H1 (cell line): ENCODE results near the gene UGT1A8. TPM values are rescaled to one million over a fixed set of nuclear protein-coding genes. Genes with fewer than 3 reads are reported as not detected.

Source experiments
- CTCF ChIA-PET: fragments of 300-600 bp; sonication (Branson Sonifier 250); formaldehyde crosslinking; loops from one replicate; lab custom pipeline; 2021; ENCODE audit not compliant: partially characterized antibody; lab: Charles Lee
- POLR2A ChIA-PET: fragments of 300-600 bp; sonication (Branson Sonifier 250); formaldehyde crosslinking; loops from one replicate; lab custom pipeline; 2021; ENCODE audit warnings: inconsistent platforms; ENCODE audit not compliant: partially characterized antibody; lab: Charles Lee
- DNase-seq, 2 experiments: peaks; one replicate each; pipeline versions ENCODE4 v3.0.0 to v3.0.0-alpha.2; 2010 to 2022; ENCODE audit warnings: low spot score in 2 of 2, low read depth in 1 of 2, mixed read lengths in 1 of 2
- FAIRE-seq: peaks from 2 replicates; lab custom pipeline; 2011; peaks lifted over from hg19 to GRCh38; lab: Jason Lieb, UNC
- H2AFZ ChIP-seq: 2 replicates; pipeline ENCODE4 v1.8.1; 2012; ENCODE audit warnings: low read length, inconsistent platforms
- H2AK5ac ChIP-seq: 2 replicates; pipeline ENCODE4 v1.6.1; 2013; ENCODE audit warnings: low read depth, low read length
- H2BK120ac ChIP-seq: replicated peaks from 2 replicates; pipeline ENCODE3; 2013; ENCODE audit warnings: low read depth, low read length, inconsistent platforms
- H2BK12ac ChIP-seq: 2 replicates; pipeline ENCODE4 v1.6.1; 2013; ENCODE audit warnings: low read depth, low read length
- H2BK15ac ChIP-seq: 2 replicates; pipeline ENCODE4 v1.6.1; 2013; ENCODE audit warnings: low read length
- H2BK20ac ChIP-seq: 2 replicates; pipeline ENCODE4 v1.6.1; 2013; ENCODE audit warnings: low read length
- H2BK5ac ChIP-seq: 2 replicates; pipeline ENCODE4 v1.6.1; 2013; ENCODE audit warnings: low read depth, low read length
- H3K14ac ChIP-seq: 2 replicates; pipeline ENCODE4 v1.6.1; 2013; ENCODE audit warnings: inconsistent platforms; ENCODE audit not compliant: insufficient read length
- H3K18ac ChIP-seq: 2 replicates; pipeline ENCODE4 v1.6.1; 2013; ENCODE audit warnings: low read length; ENCODE audit errors: extremely low read depth
- H3K23ac ChIP-seq: 2 replicates; pipeline ENCODE4 v1.6.1; 2013; ENCODE audit warnings: inconsistent platforms; ENCODE audit not compliant: insufficient read length
- H3K23me2 ChIP-seq: 2 replicates; pipeline ENCODE4 v1.6.1; 2013; ENCODE audit warnings: low read depth, low read length
- H3K27ac ChIP-seq: 2 replicates; pipeline ENCODE4 v1.6.1; 2011; ENCODE audit warnings: low read depth, low read length, inconsistent platforms
- H3K27me3 ChIP-seq, 4 experiments: replicated peaks in 1 of 4; 1 replicate in 1 of 4; 2 replicates in 3 of 4; pipeline versions ENCODE4 v1.6.1 to v1.8.1; 2011 to 2013; ENCODE audit warnings: low read length in 3 of 4, mild to moderate bottlenecking in 3 of 4, inconsistent platforms in 2 of 4, mixed read lengths in 2 of 4, moderate library complexity in 1 of 4; ENCODE audit not compliant: control insufficient read depth in 3 of 4, insufficient read depth in 3 of 4; ENCODE audit errors: extremely low read depth in 1 of 4
- H3K36me3 ChIP-seq, 4 experiments: 2 replicates each; pipeline versions ENCODE4 v1.6.1 to v1.8.1; 2011 to 2013; ENCODE audit warnings: mild to moderate bottlenecking in 4 of 4, low read length in 3 of 4, moderate library complexity in 2 of 4, control low read depth in 1 of 4, inconsistent platforms in 1 of 4; ENCODE audit not compliant: insufficient read depth in 4 of 4, control insufficient read depth in 2 of 4
- H3K4ac ChIP-seq: replicated peaks from 2 replicates; pipeline ENCODE3; 2013; ENCODE audit warnings: low read length, low read depth, mixed read lengths, inconsistent platforms; ENCODE audit not compliant: insufficient read length
- H3K4me1 ChIP-seq, 4 experiments: replicated peaks in 1 of 4; 1 replicate in 1 of 4; 2 replicates in 3 of 4; pipeline versions ENCODE4 v1.6.1 to v1.8.1; 2011 to 2013; ENCODE audit warnings: low read length in 3 of 4, inconsistent platforms in 2 of 4, mixed read lengths in 1 of 4; ENCODE audit not compliant: insufficient read depth in 4 of 4, control insufficient read depth in 3 of 4
- H3K4me2 ChIP-seq, 2 experiments: 2 replicates each; pipeline versions ENCODE4 v1.6.1 to v1.8.1; 2011 to 2013; ENCODE audit warnings: low read depth in 2 of 2, low read length in 2 of 2, control low read depth in 1 of 2, inconsistent platforms in 1 of 2, mild to moderate bottlenecking in 1 of 2; ENCODE audit not compliant: insufficient read depth in 1 of 2
- H3K4me3 ChIP-seq, 4 experiments: fragments of 200-600, 300-600 bp in 1 of 4; sonication (generic), shearing (Covaris generic), sonication (Bioruptor Twin) in 1 of 4; 2 replicates each; pipeline versions ENCODE4 v1.5.1 to v1.8.1; 2011 to 2016; ENCODE audit warnings: low read length in 4 of 4, low read depth in 3 of 4, control low read depth in 2 of 4, inconsistent platforms in 2 of 4, mild to moderate bottlenecking in 2 of 4, mixed read lengths in 1 of 4, moderate library complexity in 1 of 4; ENCODE audit not compliant: insufficient read depth in 2 of 4; ENCODE audit errors: extremely low read depth in 1 of 4
- H3K56ac ChIP-seq: replicated peaks from 2 replicates; pipeline ENCODE3; 2013; ENCODE audit warnings: low read depth, mild to moderate bottlenecking, mixed read lengths, low read length, inconsistent platforms; ENCODE audit not compliant: insufficient read length
- H3K79me1 ChIP-seq: 2 replicates; pipeline ENCODE4 v1.6.1; 2013; ENCODE audit warnings: low read depth, low read length, control low read depth
- H3K79me2 ChIP-seq, 2 experiments: 2 replicates each; pipeline versions ENCODE4 v1.6.1 to v1.8.1; 2012 to 2013; ENCODE audit warnings: low read length in 2 of 2, mild to moderate bottlenecking in 2 of 2, inconsistent platforms in 1 of 2; ENCODE audit not compliant: insufficient read depth in 2 of 2, control insufficient read depth in 1 of 2
- H3K9ac ChIP-seq, 4 experiments: replicated peaks in 1 of 4; 1 replicate in 1 of 4; 2 replicates in 3 of 4; pipeline versions ENCODE4 v1.6.1 to v1.8.1; 2011 to 2013; ENCODE audit warnings: low read depth in 3 of 4, low read length in 3 of 4, control low read depth in 2 of 4, mild to moderate bottlenecking in 2 of 4, moderate library complexity in 2 of 4, inconsistent platforms in 1 of 4; ENCODE audit errors: extremely low read depth in 1 of 4
- H3K9me3 ChIP-seq, 2 experiments: 2 replicates each; pipeline versions ENCODE4 v1.6.1 to v1.8.1; 2012 to 2013; ENCODE audit warnings: mild to moderate bottlenecking in 2 of 2, moderate library complexity in 2 of 2, control low read depth in 1 of 2, inconsistent platforms in 1 of 2, low read depth in 1 of 2, low read length in 1 of 2, mixed read lengths in 1 of 2; ENCODE audit not compliant: insufficient read depth in 2 of 2
- H4K20me1 ChIP-seq, 2 experiments: replicated peaks in 1 of 2; 2 replicates each; pipeline versions ENCODE3 to v1.8.1; 2011 to 2013; ENCODE audit warnings: inconsistent platforms in 2 of 2, low read length in 2 of 2, mild to moderate bottlenecking in 1 of 2; ENCODE audit not compliant: insufficient read depth in 2 of 2, control insufficient read depth in 1 of 2
- H4K5ac ChIP-seq: 2 replicates; pipeline ENCODE4 v1.6.1; 2013; ENCODE audit warnings: low read length, low read depth, mixed read lengths, inconsistent platforms; ENCODE audit not compliant: insufficient read length
- H4K8ac ChIP-seq: 2 replicates; pipeline ENCODE4 v1.8.0; 2013; ENCODE audit warnings: mild to moderate bottlenecking, moderate library complexity, low read length, inconsistent platforms; ENCODE audit not compliant: insufficient read depth; ENCODE audit errors: extremely low read depth
- H4K91ac ChIP-seq: replicated peaks from 2 replicates; pipeline ENCODE3; 2013; ENCODE audit warnings: low read length, mixed read lengths, inconsistent platforms; ENCODE audit not compliant: insufficient read length
- ASH2L ChIP-seq: fragments of 200-600, 300-600 bp; sonication (generic); IDR thresholded peaks from one replicate; pipeline ENCODE4 v1.7.1; 2017; ENCODE audit warnings: low read length
- BCL11A ChIP-seq, 2 experiments: IDR thresholded peaks; one replicate each; pipeline ENCODE4 v1.6.1; 2011; ENCODE audit warnings: low read depth in 2 of 2, low read length in 2 of 2, mild to moderate bottlenecking in 2 of 2
- BRCA1 ChIP-seq: IDR thresholded peaks from 2 replicates; pipeline ENCODE4 v1.6.1; 2012; ENCODE audit warnings: low read depth, low read length, improper control_type of control experiment
- CEBPB ChIP-seq: IDR thresholded peaks from 2 replicates; pipeline ENCODE4 v1.6.1; 2012; ENCODE audit warnings: low read depth, low read length
- CREB1 ChIP-seq: IDR thresholded peaks from 2 replicates; pipeline ENCODE4 v1.6.1; 2012; ENCODE audit warnings: inconsistent platforms
- EGR1 ChIP-seq: IDR thresholded peaks from 2 replicates; pipeline ENCODE4 v1.6.1; 2011; ENCODE audit warnings: low read depth, low read length, borderline replicate concordance
- RAD21 ChIP-seq, 2 experiments: IDR thresholded peaks in 1 of 2; conservative IDR thresholded peaks in 1 of 2; 2 replicates each; pipeline ENCODE4 v1.6.1; 2011; ENCODE audit warnings: low read depth in 2 of 2, low read length in 2 of 2, improper control_type of control experiment in 1 of 2, inconsistent platforms in 1 of 2, mild to moderate bottlenecking in 1 of 2, moderate library complexity in 1 of 2
- RBBP5 ChIP-seq: IDR thresholded peaks from 2 replicates; pipeline ENCODE4 v1.7.1; 2012; ENCODE audit warnings: low read depth, mild to moderate bottlenecking, inconsistent platforms, low read length, moderate library complexity, borderline replicate concordance
- RXRA ChIP-seq: IDR thresholded peaks from 2 replicates; pipeline ENCODE4 v1.6.1; 2011; ENCODE audit warnings: low read depth, mild to moderate bottlenecking, low read length, moderate library complexity; ENCODE audit not compliant: insufficient read depth
- YY1 ChIP-seq: IDR thresholded peaks from 2 replicates; pipeline ENCODE4 v1.6.1; 2011; ENCODE audit warnings: low read depth, mild to moderate bottlenecking, low read length
- WGBS, 2 experiments: shearing (Covaris generic) in 1 of 2; methylation state at CpG; one replicate each; pipeline versions ENCODE4 v1.1.6 to v1.1.7; 2013 to 2015; ENCODE audit warnings: low lambda C conversion rate in 2 of 2, mixed read lengths in 2 of 2, inconsistent platforms in 1 of 2, low coverage in 1 of 2, missing lambda C conversion rate in 1 of 2; ENCODE audit not compliant: insufficient replicate concordance in 2 of 2, insufficient coverage in 1 of 2, insufficient read length in 1 of 2; ENCODE audit errors: extremely low coverage in 1 of 2, missing lambda C conversion rate in 1 of 2; 5-methylcytosine and 5-hydroxymethylcytosine counted together
- polyA plus RNA-seq, 7 experiments: library from polyadenylated mRNA; depleted of rRNA in 3 of 7; stranded (reverse) in 5 of 7; unstranded in 2 of 7; fragments of >200 nt in 5 of 7; fragments of 200-250 nt in 2 of 7; gene quantifications; 1 replicate in 5 of 7; 2 replicates in 1 of 7; 4 replicates in 1 of 7; pipeline versions ENCODE4 v1.2.1 to v1.2.3, GENCODE V29; 2011 to 2013; ENCODE audit warnings: missing spikeins in 2 of 7, mixed read lengths in 2 of 7
- total RNA-seq: library from RNA; stranded (reverse); fragmentation: NEBNext Ultra II Directional; extraction: Animal tissue kit (Norgen Biotek cat#: 25700); gene quantifications from 2 replicates; pipeline ENCODE4 v1.2.1, GENCODE V29; 2021
- TF ChIP-seq, protein P1 (sequence below): IDR thresholded peaks from 2 replicates; pipeline ENCODE4 v1.6.1; 2012; ENCODE audit warnings: inconsistent platforms
- TF ChIP-seq, protein P2 (sequence below): IDR thresholded peaks from 2 replicates; pipeline ENCODE4 v1.6.1; 2012; ENCODE audit warnings: low read length, inconsistent platforms

The UGT1A8 gene
- total and polyA plus RNA-seq, 2 of the 8 experiments (the other 6 are each of a cell fraction or from before 2014, with no cell fraction given): not detected

DNA sequence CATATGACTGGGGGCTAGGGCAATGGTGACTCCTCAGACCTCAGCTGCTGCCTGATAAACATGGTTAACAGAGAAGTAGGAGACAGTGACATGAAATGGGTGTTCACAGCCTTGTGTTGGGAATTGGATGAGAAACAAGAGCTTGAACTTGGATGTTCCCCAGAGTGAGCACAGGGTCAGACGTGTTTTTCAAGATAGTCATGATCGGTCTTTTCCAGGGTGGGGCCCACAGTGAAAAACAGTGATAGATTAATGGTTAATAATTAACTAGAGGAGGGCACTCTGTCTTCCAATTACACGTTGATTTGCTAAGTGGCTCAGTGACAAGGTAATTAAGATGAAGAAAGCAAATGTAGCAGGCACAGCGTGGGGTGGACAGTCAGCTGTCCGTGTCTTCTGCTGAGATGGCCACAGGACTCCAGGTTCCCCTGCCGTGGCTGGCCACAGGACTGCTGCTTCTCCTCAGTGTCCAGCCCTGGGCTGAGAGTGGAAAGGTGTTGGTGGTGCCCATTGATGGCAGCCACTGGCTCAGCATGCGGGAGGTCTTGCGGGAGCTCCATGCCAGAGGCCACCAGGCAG is 111.4 kb downstream of the UGT1A8 start, which contains the start of gene UGT1A3:
Gene UGT1A3, plus strand, starts transcription at position 320 of the 579 bp plus-strand sequence. Its CDS starts 85 bp downstream, at position 405.
- no peak within 1 kb of the TSS for H3K4me3 ChIP-seq
- H2BK20ac ChIP-seq: no peak within 1 kb of the TSS
- no peaks in the 10 kb centered on the region for H4K20me1 ChIP-seq
- no peaks in the 10 kb centered on the region for H3K36me3 ChIP-seq
- H3K14ac ChIP-seq: no peak within 1 kb of the TSS
- H3K4me2 ChIP-seq: no peak within 1 kb of the TSS
- H3K56ac ChIP-seq: no peak within 1 kb of the TSS
- no peak within 1 kb of the TSS for H4K91ac ChIP-seq
- no peak within 1 kb of the TSS for H2AK5ac ChIP-seq
- no peaks in the 10 kb centered on the region for H3K23me2 ChIP-seq
- no peak within 1 kb of the TSS for H4K5ac ChIP-seq
- H3K9ac ChIP-seq: no peak within 1 kb of the TSS
- POLR2A ChIA-PET: no interaction called here
- no peak within 1 kb of the TSS for H2BK120ac ChIP-seq
- H3K18ac ChIP-seq: no peak within 1 kb of the TSS
- H3K4ac ChIP-seq: no peak within 1 kb of the TSS
- H2BK12ac ChIP-seq: no peak within 1 kb of the TSS
- no peak within 1 kb of the TSS for H4K8ac ChIP-seq
- no peak within 1 kb of the TSS for H3K23ac ChIP-seq
- no peaks in the 10 kb centered on the region for H3K27me3 ChIP-seq
- no peak for FAIRE-seq
- no peak within 1 kb of the TSS for H2BK15ac ChIP-seq
- no peaks in the 10 kb centered on the region for H3K79me1 ChIP-seq
- no peaks in the 10 kb centered on the region for H3K79me2 ChIP-seq
- 87% methylated on average over 8 of the region's 8 CpGs; no CpG with 5 or more reads in 1 of the 2 experiments for WGBS, 2 experiments
- H2BK5ac ChIP-seq: no peak within 1 kb of the TSS
- DNase-seq: no peak
- no peaks in the 10 kb centered on the region for H3K4me1 ChIP-seq
- CTCF ChIA-PET: interaction anchor here (1.3 to 1.4 kb wide), 2 partner anchors 8 to 17 kb away, joined by 3 to 4 read pairs; no protein-coding TSS in a partner anchor
- no peak within 1 kb of the TSS for H2AFZ ChIP-seq
- H3K27ac ChIP-seq: no peak within 1 kb of the TSS
- peaks cover 3 to 18% of the 10 kb centered on the region in 2 experiments; a peak in 3 of 4 replicates for H3K9me3 ChIP-seq
- no peak for TF ChIP-seq RBBP5
- TF ChIP-seq EGR1: no peak
- TF ChIP-seq BCL11A (IDR thresholded peaks at IDR 0.05; ENCODE audit: low read depth in 2 of 2, low read length in 2 of 2): no peak
- TF ChIP-seq, protein P1, sequence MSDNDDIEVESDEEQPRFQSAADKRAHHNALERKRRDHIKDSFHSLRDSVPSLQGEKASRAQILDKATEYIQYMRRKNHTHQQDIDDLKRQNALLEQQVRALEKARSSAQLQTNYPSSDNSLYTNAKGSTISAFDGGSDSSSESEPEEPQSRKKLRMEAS: no peak
- TF ChIP-seq RXRA: no peak
- TF ChIP-seq CEBPB: no peak
- no peak for TF ChIP-seq RAD21 (IDR thresholded peaks at IDR 0.05 in 1 of 2, conservative IDR thresholded peaks at IDR 0.05 in 1 of 2; ENCODE audit: low read depth in 2 of 2, low read length in 2 of 2)
- TF ChIP-seq YY1: no peak
- TF ChIP-seq, protein P2, sequence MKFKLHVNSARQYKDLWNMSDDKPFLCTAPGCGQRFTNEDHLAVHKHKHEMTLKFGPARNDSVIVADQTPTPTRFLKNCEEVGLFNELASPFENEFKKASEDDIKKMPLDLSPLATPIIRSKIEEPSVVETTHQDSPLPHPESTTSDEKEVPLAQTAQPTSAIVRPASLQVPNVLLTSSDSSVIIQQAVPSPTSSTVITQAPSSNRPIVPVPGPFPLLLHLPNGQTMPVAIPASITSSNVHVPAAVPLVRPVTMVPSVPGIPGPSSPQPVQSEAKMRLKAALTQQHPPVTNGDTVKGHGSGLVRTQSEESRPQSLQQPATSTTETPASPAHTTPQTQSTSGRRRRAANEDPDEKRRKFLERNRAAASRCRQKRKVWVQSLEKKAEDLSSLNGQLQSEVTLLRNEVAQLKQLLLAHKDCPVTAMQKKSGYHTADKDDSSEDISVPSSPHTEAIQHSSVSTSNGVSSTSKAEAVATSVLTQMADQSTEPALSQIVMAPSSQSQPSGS: no peak
- TF ChIP-seq BRCA1: no peak
- TF ChIP-seq CREB1: no peak
- TF ChIP-seq ASH2L: no peak
